Sigmoid colon (tissue), 7 donors: ENCODE measurements around the gene DLGAP3. TPM values are rescaled to one million over a fixed set of nuclear protein-coding genes. Genes with fewer than 3 reads are reported as not detected.

ENCODE experiments used
- DNase-seq: peaks from one replicate; pipeline ENCODE4 v3.0.0-alpha.2; 2019
- H3K27ac ChIP-seq, 4 donors: fragments of 200-600 bp; sonication (generic); one replicate each; pipeline ENCODE4 v1.5.1; 2016 to 2019; ENCODE audit warnings: mild to moderate bottlenecking in 1 of 4
- H3K27me3 ChIP-seq, 3 donors: fragments of 200-600 bp; sonication (generic); one replicate each; pipeline ENCODE4 v1.5.1; 2019; ENCODE audit warnings: mild to moderate bottlenecking in 1 of 3
- H3K36me3 ChIP-seq, 4 donors: fragments of 200-600 bp; sonication (generic); one replicate each; pipeline ENCODE4 v1.5.1; 2016 to 2019
- H3K4me1 ChIP-seq, 4 donors: fragments of 200-600 bp; sonication (generic); one replicate each; pipeline ENCODE4 v1.5.1; 2017 to 2019
- H3K4me3 ChIP-seq, 4 donors: fragments of 200-600 bp; sonication (generic); one replicate each; pipeline ENCODE4 v1.5.1; 2017 to 2019; ENCODE audit warnings: mild to moderate bottlenecking in 2 of 4, moderate library complexity in 1 of 4
- H3K9me3 ChIP-seq, 4 donors: fragments of 200-600 bp in 3 of 4; sonication (generic) in 3 of 4; one replicate each; pipeline versions ENCODE4 v1.5.1 to v1.6.1; 2013 to 2019
- EP300 ChIP-seq, 4 donors: sonication (generic); formaldehyde crosslinking; IDR thresholded peaks; one replicate each; pipeline ENCODE4 v1.6.1; 2017; ENCODE audit warnings: antibody characterized with exemption in 4 of 4
- POLR2A ChIP-seq, 2 donors: fragments of 450-650 bp; IDR thresholded peaks; one replicate each; pipeline ENCODE4 v1.6.1; 2016; ENCODE audit warnings: antibody characterized with exemption in 2 of 2, mild to moderate bottlenecking in 2 of 2, moderate library complexity in 2 of 2
- POLR2AphosphoS5 ChIP-seq, 4 donors: sonication (generic); formaldehyde crosslinking; IDR thresholded peaks; one replicate each; pipeline ENCODE4 v1.6.1; 2017; ENCODE audit warnings: antibody characterized with exemption in 4 of 4
- WGBS, 2 donors: extraction: QIAGEN DNeasy Blood & Tissue Kit; methylation state at CpG; one replicate each; pipeline ENCODE4 v1.1.7; 2013; 5-methylcytosine and 5-hydroxymethylcytosine counted together
- intact Hi-C: fragments of 100-400 bp; cut with DNase I; formaldehyde crosslinking; loops from one replicate; pipeline ENCODE4 v1.15.1; 2023
- polyA plus RNA-seq, 3 donors: library from polyadenylated mRNA; stranded (reverse); fragments of 200-250 nt; gene quantifications; one replicate each; pipeline ENCODE4 v1.2.3, GENCODE V29; 2013
- total RNA-seq, 4 donors: library from RNA; depleted of rRNA; stranded (reverse); fragments of >200 nt; gene quantifications; one replicate each; pipeline ENCODE4 v1.1.0, GENCODE V29; 2016
- TF ChIP-seq, protein P1 (sequence below), 4 experiments: fragments of 450-650 bp in 3 of 4; fragments of 200-600 bp in 1 of 4; IDR thresholded peaks; one replicate each; pipeline ENCODE4 v1.5.1; 2016 to 2019; ENCODE audit warnings: antibody characterized with exemption in 4 of 4, mild to moderate bottlenecking in 3 of 4, moderate library complexity in 2 of 4
- donor health status: healthy with polysubstance abuse.
- donor health status: Bipolar disorder and iron deficiency.
- donor health status: healthy.

The DLGAP3 gene
- total and polyA plus RNA-seq, 7 donors: 0.36 to 0.68 (median 0.55) TPM; not detected in 2

DNA sequence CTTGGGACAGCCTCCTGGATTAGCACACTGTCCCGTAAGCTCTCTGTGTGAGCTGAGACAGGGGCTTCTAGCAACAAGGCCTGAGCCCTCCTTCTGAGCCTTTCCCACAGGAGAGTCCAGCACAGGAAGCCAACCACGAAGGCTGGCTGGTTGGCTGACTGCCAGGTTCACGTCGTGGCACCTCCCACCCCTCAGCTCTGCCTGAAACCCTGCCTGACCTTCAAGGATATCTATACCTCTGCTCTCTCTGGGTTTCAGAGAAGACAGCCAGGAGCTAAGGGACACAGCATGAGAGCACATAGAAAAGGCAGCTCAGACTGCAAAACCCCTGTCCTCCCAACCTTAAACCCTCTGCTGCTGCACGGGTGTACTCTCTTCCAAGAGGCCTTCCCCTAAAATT, 13.9 kb downstream of the DLGAP3 start:
- Histone ChIP-seq H3K27me3 (peaks cover 0 to 12% (median 4%) of the 10 kb centered on the region in 3 donors), H3K4me1 (no peaks in the 10 kb centered on the region), H3K36me3 (no peaks in the 10 kb centered on the region), H3K9me3 (no peaks in the 10 kb centered on the region), H3K4me3 (no peak overlapping the region), H3K27ac (no peak overlapping the region)
- intact Hi-C loops: no loop called here
- WGBS, 2 donors: 34 to 36% methylated on average over 5 of the region's 5 CpGs
- DNase-seq: no peak
- TF ChIP-seq EP300 (IDR thresholded peaks at IDR 0.05) (no peak), POLR2AphosphoS5 (IDR thresholded peaks at IDR 0.05) (no peak), POLR2A (IDR thresholded peaks at IDR 0.05) (no peak)
- TF ChIP-seq, protein P1, sequence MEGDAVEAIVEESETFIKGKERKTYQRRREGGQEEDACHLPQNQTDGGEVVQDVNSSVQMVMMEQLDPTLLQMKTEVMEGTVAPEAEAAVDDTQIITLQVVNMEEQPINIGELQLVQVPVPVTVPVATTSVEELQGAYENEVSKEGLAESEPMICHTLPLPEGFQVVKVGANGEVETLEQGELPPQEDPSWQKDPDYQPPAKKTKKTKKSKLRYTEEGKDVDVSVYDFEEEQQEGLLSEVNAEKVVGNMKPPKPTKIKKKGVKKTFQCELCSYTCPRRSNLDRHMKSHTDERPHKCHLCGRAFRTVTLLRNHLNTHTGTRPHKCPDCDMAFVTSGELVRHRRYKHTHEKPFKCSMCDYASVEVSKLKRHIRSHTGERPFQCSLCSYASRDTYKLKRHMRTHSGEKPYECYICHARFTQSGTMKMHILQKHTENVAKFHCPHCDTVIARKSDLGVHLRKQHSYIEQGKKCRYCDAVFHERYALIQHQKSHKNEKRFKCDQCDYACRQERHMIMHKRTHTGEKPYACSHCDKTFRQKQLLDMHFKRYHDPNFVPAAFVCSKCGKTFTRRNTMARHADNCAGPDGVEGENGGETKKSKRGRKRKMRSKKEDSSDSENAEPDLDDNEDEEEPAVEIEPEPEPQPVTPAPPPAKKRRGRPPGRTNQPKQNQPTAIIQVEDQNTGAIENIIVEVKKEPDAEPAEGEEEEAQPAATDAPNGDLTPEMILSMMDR (IDR thresholded peaks at IDR 0.05): no peak

DNA sequence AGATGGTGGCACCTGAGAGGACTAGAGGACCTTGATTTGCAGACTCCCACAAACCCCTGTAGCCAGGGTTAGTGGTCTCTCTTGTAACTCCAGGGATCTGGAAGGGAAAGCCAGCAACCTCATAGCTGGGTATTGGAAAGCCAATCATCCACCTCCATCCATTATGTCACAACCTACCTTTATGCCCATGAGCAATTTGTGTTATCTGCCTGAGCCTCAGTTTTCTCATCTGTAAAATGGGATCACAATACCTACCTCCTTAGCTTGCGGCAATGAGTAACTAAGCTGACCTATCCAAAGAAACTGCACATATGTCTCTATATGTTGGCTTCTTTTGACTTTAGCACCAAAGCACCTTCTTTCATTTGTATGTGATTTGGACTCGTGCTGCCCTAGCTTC, 14.5 kb downstream of the DLGAP3 start:
- DNase-seq: no peak
- Histone ChIP-seq H3K4me3 (no peak overlapping the region), H3K9me3 (no peaks in the 10 kb centered on the region), H3K4me1 (no peaks in the 10 kb centered on the region), H3K36me3 (no peaks in the 10 kb centered on the region), H3K27ac (no peak overlapping the region), H3K27me3 (peaks cover 0 to 10% (median 4%) of the 10 kb centered on the region in 3 donors)
- intact Hi-C loops: no loop called here
- TF ChIP-seq, protein P1 (IDR thresholded peaks at IDR 0.05): no peak
- 89 to 94% methylated on average over 2 of the region's 2 CpGs for WGBS, 2 donors

- H3K36me3 ChIP-seq: no peaks in the 10 kb centered on the region
- TF ChIP-seq EP300 (IDR thresholded peaks at IDR 0.05): no peak
- TF ChIP-seq, protein P1 (IDR thresholded peaks at IDR 0.05): no peak
- no peak for TF ChIP-seq POLR2A (IDR thresholded peaks at IDR 0.05)
- TF ChIP-seq POLR2AphosphoS5 (IDR thresholded peaks at IDR 0.05): no peak
- intact Hi-C loops: no loop called here
- no peaks in the 10 kb centered on the region for H3K9me3 ChIP-seq
- WGBS, 2 donors: 81 to 84% methylated on average over 8 of the region's 8 CpGs
- H3K27me3 ChIP-seq: no peaks in the 10 kb centered on the region
- no peak overlapping the region for H3K4me3 ChIP-seq
- H3K27ac ChIP-seq: no peak overlapping the region
- H3K4me1 ChIP-seq: no peaks in the 10 kb centered on the region
- no peak for DNase-seq
Observed at GRCh38 chr1:34911465-34911864, 18.0 kb downstream of the DLGAP3 start.

DNA sequence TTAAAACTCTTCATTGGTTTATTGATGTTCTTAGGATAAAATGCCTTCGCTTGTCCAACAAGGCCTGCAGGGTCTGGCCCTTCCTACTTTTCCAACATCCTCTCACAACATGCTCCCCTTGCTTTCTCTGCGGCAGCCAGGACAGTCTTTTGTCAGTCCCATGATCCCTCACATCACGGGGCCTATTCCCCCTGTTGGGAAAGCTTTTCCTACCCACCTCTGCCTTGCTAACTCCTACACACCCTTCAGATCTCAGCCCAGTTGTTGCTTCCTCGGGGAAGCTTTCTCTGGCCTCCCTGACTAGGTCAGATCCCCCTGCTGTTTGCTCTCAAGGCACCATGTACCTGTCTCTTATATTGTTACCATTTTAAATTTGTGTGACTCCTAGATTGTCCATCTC, 19.0 kb downstream of the DLGAP3 start:
- no peaks in the 10 kb centered on the region for H3K4me1 ChIP-seq
- DNase-seq: no peak

DNA sequence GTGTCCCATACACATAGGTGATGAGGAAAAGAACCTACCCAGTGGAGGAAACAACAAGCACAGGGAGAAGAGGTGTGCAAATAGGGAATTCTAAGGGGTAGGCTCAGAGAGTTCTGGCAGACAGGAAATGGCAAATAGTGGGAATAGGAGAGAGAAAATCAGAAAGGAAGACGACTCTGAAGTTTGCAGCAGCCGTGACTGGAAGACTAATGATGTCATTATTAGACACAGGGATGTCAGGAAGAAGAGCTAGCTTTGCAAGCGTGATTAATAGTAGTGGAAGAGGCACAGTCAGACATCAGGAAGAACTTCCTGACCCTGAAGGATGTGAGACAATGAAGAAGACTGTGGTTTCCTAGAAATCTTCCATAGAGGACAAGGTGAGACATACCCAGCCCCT, 21.1 kb downstream of the DLGAP3 start:
- intact Hi-C loops: no loop called here
- H3K9me3 ChIP-seq: no peaks in the 10 kb centered on the region
- H3K27me3 ChIP-seq: no peaks in the 10 kb centered on the region
- no peak overlapping the region for H3K4me3 ChIP-seq
- H3K36me3 ChIP-seq: no peaks in the 10 kb centered on the region
- H3K27ac ChIP-seq: no peak overlapping the region
- no peaks in the 10 kb centered on the region for H3K4me1 ChIP-seq
- TF ChIP-seq POLR2A (IDR thresholded peaks at IDR 0.05) (no peak), EP300 (IDR thresholded peaks at IDR 0.05) (no peak), POLR2AphosphoS5 (IDR thresholded peaks at IDR 0.05) (no peak)
- TF ChIP-seq, protein P1 (IDR thresholded peaks at IDR 0.05): no peak
- 66 to 67% methylated on average over 3 of the region's 3 CpGs for WGBS, 2 donors
- DNase-seq: no peak

More for the DNA sequence above, 19.0 kb downstream of the DLGAP3 start:
- intact Hi-C loops: no loop called here
- 69 to 76% methylated on average over 4 of the region's 4 CpGs for WGBS, 2 donors
- Histone ChIP-seq H3K27me3 (no peaks in the 10 kb centered on the region), H3K9me3 (no peaks in the 10 kb centered on the region), H3K27ac (no peak overlapping the region), H3K36me3 (no peaks in the 10 kb centered on the region), H3K4me3 (no peak overlapping the region)
- TF ChIP-seq POLR2A (IDR thresholded peaks at IDR 0.05) (no peak), EP300 (IDR thresholded peaks at IDR 0.05) (no peak), POLR2AphosphoS5 (IDR thresholded peaks at IDR 0.05) (no peak)
- TF ChIP-seq, protein P1 (IDR thresholded peaks at IDR 0.05): no peak
